ENCODE data around the gene MAPK7. TPM values are rescaled to one million over a fixed set of nuclear protein-coding genes. Genes with fewer than 3 reads are reported as not detected.

The MAPK7 gene
- total and polyA plus RNA-seq, 3 donors from 2014 or later, result 49.7 to 65.4 (median 54.1) TPM

- no peak for DNase-seq
- Histone ChIP-seq H3K9me3 (no peaks in the 10 kb centered on the region), H3K36me3 (ENCODE audit: low read depth, missing control alignments) (no peaks in the 10 kb centered on the region), H3K4me3 (no peak overlapping the region), H3K4me1 (peaks cover 62% of the 10 kb centered on the region), H3K27me3 (no peaks in the 10 kb centered on the region), H3K27ac (peak overlapping the region; percentile 79 to 87)
- intact Hi-C loops (cut with DNase I; ENCODE audit: low total_unique reads), result no loop called here
- whole genome bisulfite sequencing, 2 donors, result 88 to 89% methylated on average over 8 to 9 of the region's 9 CpGs
- TF ChIP-seq CTCF (IDR thresholded peaks at IDR 0.05) (no peak), POLR2A (IDR thresholded peaks at IDR 0.05) (no peak)
Observed at GRCh38 chr17:19385521-19385983, 7.3 kb downstream of the MAPK7 start.

- 57 to 73% methylated on average over 15 to 20 of the region's 20 CpGs for WGBS, 2 donors
- H3K36me3 ChIP-seq (ENCODE audit: low read depth, missing control alignments), result no peaks in the 10 kb centered on the region
- no peaks in the 10 kb centered on the region for H3K9me3 ChIP-seq
- no peak for TF ChIP-seq POLR2A (IDR thresholded peaks at IDR 0.05)
- TF ChIP-seq CTCF (IDR thresholded peaks at IDR 0.05), result no peak
- intact Hi-C loops (cut with DNase I; ENCODE audit: low total_unique reads), result no loop called here
- H3K4me3 ChIP-seq, result no peak overlapping the region
- H3K4me1 ChIP-seq, result peaks cover 64% of the 10 kb centered on the region
- H3K27me3 ChIP-seq, result no peaks in the 10 kb centered on the region
- peak; percentile 51 for DNase-seq
- peak overlapping the region; percentile 79 to 87 for H3K27ac ChIP-seq
Observed at GRCh38 chr17:19386051-19386929, 8.0 kb downstream of the MAPK7 start.

GRCh38 chr17:19386974-19387920 lies 8.9 kb downstream of the MAPK7 start, which contains the start of gene MFAP4:
TSS of gene MFAP4 (minus strand) at chr17:19387190. CDS start at chr17:19387155, 35 bp downstream.
- H3K27me3 ChIP-seq, result no peaks in the 10 kb centered on the region
- H3K27ac ChIP-seq, result peak within 1 kb of the TSS; percentile 79 to 87
- H3K4me1 ChIP-seq, result peaks cover 64% of the 10 kb centered on the region
- H3K9me3 ChIP-seq, result no peaks in the 10 kb centered on the region
- 32 to 43% methylated on average over 7 to 22 of the region's 22 CpGs for WGBS, 2 donors
- intact Hi-C loops (cut with DNase I; ENCODE audit: low total_unique reads), result no loop called here
- DNase-seq, result peak; percentile 74
- H3K4me3 ChIP-seq, result no peak within 1 kb of the TSS
- no peak for TF ChIP-seq POLR2A (IDR thresholded peaks at IDR 0.05)
- TF ChIP-seq CTCF (IDR thresholded peaks at IDR 0.05), result no peak
- no peaks in the 10 kb centered on the region for H3K36me3 ChIP-seq (ENCODE audit: low read depth, missing control alignments)

- intact Hi-C loops (cut with DNase I; ENCODE audit: low total_unique reads), result no loop called here
- no peak for TF ChIP-seq CTCF (IDR thresholded peaks at IDR 0.05)
- TF ChIP-seq POLR2A (IDR thresholded peaks at IDR 0.05), result no peak
- no peaks in the 10 kb centered on the region for H3K9me3 ChIP-seq
- WGBS, 2 donors, result 81 to 86% methylated on average over 2 of the region's 2 CpGs
- H3K4me1 ChIP-seq, result peaks cover 66% of the 10 kb centered on the region
- DNase-seq, result no peak
- no peaks in the 10 kb centered on the region for H3K36me3 ChIP-seq (ENCODE audit: low read depth, missing control alignments)
- no peaks in the 10 kb centered on the region for H3K27me3 ChIP-seq
- no peak overlapping the region for H3K4me3 ChIP-seq
- peak overlapping the region; percentile 61 to 87 for H3K27ac ChIP-seq
Observed at GRCh38 chr17:19387921-19388521, 9.7 kb downstream of the MAPK7 start.
